GM12892 (cell line): Measurements from ENCODE around the gene DOCK2.

Experiments
- POLR2A ChIP-seq: IDR thresholded peaks from 2 replicates; pipeline ENCODE4 v1.6.1; 2011; ENCODE audit warnings: low read depth, low read length, control low read depth
- POLR2AphosphoS5 ChIP-seq: IDR thresholded peaks from 2 replicates; pipeline ENCODE4 v1.6.1; 2011; ENCODE audit warnings: low read depth, low read length, control low read depth

- TF ChIP-seq POLR2A (no peak), POLR2AphosphoS5 (no peak)
Measured at GRCh38 chr5:170069512-170069911, 432.4 kb downstream of the DOCK2 start.
